Measurements from ENCODE around the gene LENEP.

Gene LENEP

DNA sequence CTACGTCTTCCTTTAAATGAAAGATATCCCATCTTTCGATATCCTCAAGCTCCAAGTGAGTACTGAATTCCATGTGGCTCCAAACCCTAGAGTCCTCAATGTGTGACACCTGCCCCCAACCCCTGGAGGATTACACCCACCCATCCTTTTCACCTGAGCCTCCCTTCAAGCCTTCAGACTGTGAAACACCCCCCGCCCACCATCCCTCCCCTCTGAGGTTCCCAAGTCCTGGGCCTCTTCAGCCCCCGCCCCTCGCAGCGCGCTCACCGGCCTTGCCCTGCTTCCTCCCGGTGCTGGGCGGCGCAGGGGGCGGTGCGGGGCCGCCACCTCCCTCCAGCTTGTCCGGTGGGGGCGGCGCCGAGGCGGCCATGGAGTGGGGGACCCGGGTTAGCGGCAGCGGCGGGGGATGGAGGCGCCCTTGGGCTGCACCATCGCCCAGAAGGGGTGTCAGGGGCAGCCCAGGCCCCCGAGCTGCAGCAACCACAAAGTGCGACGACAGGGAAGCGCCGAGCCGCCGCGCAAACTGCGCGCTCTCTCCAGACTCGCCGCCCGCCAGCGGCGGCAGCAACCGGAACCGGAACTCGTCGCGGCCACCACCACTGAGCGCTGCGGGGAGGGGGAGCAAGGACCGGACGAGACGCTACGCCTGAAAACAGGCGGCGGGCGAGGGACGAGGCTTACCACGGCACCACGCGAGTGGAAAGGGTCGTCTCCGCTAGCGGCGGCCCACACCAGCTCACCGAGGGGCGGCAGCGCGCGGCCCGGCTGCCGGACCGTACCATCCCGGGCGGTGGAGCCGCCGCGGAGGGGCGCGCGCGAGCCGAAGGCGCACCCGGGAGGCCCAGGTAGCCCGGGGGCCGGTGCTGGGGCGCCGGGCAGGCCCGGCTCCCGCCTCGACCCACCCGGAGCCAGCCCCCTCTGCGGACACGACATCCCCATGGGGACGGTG is 31.9 kb upstream of the LENEP start, which contains the start of gene PYGO2:
TSS of gene PYGO2 (minus strand) at position 576 of the 949 bp plus-strand sequence. CDS start at position 370, 206 bp downstream.
- peak; percentile 29; the same call in 1 of the 2 replicates for TF ChIP-seq CTCF (IDR thresholded peaks at IDR 0.05; ENCODE audit: low read depth, low read length)
- peak within 1 kb of the TSS; percentile 75 for H3K4me3 ChIP-seq (ENCODE audit: low read depth, low read length)

- H3K4me3 ChIP-seq (ENCODE audit: low read depth, low read length), result peak overlapping the region; percentile 75
- no peak for TF ChIP-seq CTCF (IDR thresholded peaks at IDR 0.05; ENCODE audit: low read depth, low read length)
Measured at GRCh38 chr1:154962156-154962749, 31.1 kb upstream of the LENEP start.

- no peak for TF ChIP-seq CTCF (IDR thresholded peaks at IDR 0.05; ENCODE audit: low read depth, low read length)
- no peak overlapping the region for H3K4me3 ChIP-seq (ENCODE audit: low read depth, low read length)
Measured at GRCh38 chr1:154962795-154963330, 30.5 kb upstream of the LENEP start.

GRCh38 chr1:154963643-154964042 is 29.7 kb upstream of the LENEP start:
- H3K4me3 ChIP-seq (ENCODE audit: low read depth, low read length), result no peak overlapping the region
- TF ChIP-seq CTCF (IDR thresholded peaks at IDR 0.05; ENCODE audit: low read depth, low read length), result no peak

- TF ChIP-seq CTCF (IDR thresholded peaks at IDR 0.05; ENCODE audit: low read depth, low read length), result no peak
- H3K4me3 ChIP-seq (ENCODE audit: low read depth, low read length), result no peak overlapping the region
Measured at GRCh38 chr1:154964359-154964758, 29.0 kb upstream of the LENEP start.

GRCh38 chr1:154966111-154966510 is 27.3 kb upstream of the LENEP start:
- no peak for TF ChIP-seq CTCF (IDR thresholded peaks at IDR 0.05; ENCODE audit: low read depth, low read length)
- H3K4me3 ChIP-seq (ENCODE audit: low read depth, low read length), result no peak overlapping the region

All from WI38 (cell line).